Renal cortical epithelial cell (primary cell): Measurements from ENCODE around the gene AXIN2. TPM values are rescaled to one million over a fixed set of nuclear protein-coding genes. Genes with fewer than 3 reads are reported as not detected.
A peak's percentile ranks its signal among the peaks of the same experiment; 100 is the strongest.

Experiments used
- DNase-seq: peaks from one replicate; pipeline ENCODE4 v3.0.0-alpha.2; 2011; ENCODE audit warnings: low read depth
- total RNA-seq: library from RNA; depleted of rRNA; stranded (reverse); fragments of >200 nt; gene quantifications from 2 replicates; pipeline ENCODE4 v1.2.3, GENCODE V29; 2014

AXIN2 gene
- 1.9 and 7.9 TPM in 2 replicates for total RNA-seq

DNA sequence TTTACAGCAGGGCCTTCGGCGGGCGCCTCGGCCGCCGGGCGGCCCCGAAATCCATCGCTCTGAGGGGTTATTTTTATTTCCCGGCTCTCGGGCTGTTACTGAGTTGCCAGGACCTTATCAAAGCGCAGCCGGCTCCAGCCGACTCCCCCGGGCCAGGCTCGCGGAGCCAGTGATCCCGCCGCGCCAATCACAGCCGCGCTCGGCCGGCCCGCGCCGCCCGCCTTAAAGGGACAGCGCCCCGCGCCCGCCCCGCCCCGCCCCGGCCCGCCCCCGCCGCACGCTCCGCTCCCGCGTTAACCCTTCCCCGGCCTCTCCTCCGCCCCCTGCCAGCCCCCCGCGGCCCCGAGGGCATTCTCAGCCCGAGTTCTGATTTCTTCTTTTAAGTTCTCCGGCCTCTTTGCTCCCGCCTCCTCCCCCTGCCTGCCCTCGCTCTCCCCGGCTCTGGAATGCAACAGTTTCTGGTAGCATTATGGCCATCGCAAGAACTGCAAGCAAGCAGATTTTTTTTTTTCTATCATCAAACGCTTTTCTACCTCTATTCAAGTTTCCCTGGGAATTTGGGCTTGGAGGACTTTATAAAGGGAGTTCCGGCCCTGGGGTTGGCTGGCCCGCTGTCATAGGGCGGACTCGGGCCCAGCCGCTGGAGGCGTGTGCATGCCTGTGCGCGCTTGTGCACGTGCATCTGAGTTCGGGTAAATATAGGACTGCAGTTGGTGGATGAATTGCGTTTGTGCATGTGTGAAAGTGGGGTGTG is at the start of gene AXIN2:
AXIN2 (minus strand) TSS at position 197 of the 754 bp plus-strand sequence. CDS start 3,028 bp downstream, outside the sequence.
- DNase-seq, result peak; percentile 69

DNA sequence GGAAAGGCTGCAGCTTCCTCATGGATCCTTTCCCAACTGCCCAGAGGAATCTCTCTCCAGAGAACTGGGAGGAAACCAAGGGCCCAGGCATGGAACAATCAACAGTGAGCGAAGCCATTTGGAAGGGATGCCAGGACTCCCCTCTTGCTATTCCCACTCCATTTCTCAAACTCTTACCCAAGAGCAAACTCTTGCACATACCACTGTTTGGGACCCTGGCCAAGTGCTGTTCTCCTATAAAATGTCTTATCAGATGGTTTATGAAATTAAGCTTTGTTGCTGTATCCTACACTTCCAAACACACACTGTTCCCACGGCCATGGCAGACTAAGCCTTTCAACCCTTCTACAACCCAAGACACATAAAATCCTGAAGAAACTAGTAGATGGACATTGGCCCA is 48.3 kb upstream of the AXIN2 start:
- no peak for DNase-seq

DNA sequence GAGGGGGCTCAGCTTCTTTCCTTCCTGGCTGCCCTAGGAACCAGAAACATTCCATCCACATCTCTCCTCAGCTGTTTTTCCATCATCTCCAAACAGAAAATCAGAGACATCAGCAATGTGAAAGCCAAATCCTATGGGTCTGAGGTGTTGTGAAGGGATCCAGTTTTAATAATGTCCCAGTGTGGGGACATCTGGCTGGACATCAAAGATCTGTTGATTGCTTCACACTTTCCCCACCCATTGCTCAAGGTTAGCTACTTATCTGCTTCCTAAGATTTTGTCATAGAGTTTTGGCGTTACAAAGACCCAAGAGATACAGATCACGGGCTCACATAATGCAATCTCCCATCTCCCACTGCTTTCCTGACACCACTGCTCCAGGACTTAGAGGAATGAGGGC is 47.8 kb upstream of the AXIN2 start:
- DNase-seq, result no peak

- peak; percentile 9 for DNase-seq
Measured at GRCh38 chr17:65604070-65604469, 42.6 kb upstream of the AXIN2 start.

DNA sequence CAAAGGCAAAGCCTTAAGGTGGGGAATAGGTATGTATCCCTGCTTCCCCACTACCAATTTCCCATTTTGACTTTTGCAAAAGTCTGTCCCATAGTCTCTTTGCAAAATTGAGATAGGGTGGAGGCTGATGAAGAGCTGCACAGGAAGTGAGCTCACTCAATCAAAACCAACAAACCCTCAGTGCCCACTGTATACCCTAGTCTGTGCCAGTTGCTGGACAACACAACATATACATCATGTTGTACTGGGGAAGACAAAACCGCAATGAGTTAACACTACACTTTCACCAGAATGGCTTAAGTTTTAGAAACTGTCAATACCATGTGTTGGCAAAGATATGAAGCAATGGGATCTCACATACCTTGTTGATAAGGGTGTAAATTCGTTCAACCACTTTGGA is 40.4 kb upstream of the AXIN2 start:
- DNase-seq, result no peak

DNA sequence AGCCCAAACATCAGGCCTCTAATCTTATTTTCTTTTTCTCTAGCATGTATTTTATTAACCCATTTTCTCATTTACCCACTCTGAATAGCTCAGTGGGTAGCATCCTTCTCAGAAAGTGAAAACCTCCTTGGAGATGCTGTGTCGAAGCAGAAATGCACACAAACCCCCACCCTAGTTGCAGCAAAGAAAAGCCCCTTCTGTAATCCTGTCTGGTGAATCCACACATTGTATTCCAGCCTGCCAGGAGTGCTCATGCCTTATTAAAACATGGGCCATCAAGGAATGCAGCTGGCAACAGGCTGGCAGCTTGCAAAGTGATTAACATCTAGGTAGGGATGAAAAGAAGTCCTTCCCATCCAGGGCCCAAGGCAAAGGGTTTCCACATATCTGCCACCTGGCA is 39.7 kb upstream of the AXIN2 start:
- DNase-seq, result no peak

- no peak for DNase-seq
Measured at GRCh38 chr17:65600518-65600917, 39.1 kb upstream of the AXIN2 start.

GRCh38 chr17:65599650-65600049 is 38.2 kb upstream of the AXIN2 start:
- no peak for DNase-seq

- no peak for DNase-seq
Measured at GRCh38 chr17:65598746-65599145, 37.3 kb upstream of the AXIN2 start.

DNA sequence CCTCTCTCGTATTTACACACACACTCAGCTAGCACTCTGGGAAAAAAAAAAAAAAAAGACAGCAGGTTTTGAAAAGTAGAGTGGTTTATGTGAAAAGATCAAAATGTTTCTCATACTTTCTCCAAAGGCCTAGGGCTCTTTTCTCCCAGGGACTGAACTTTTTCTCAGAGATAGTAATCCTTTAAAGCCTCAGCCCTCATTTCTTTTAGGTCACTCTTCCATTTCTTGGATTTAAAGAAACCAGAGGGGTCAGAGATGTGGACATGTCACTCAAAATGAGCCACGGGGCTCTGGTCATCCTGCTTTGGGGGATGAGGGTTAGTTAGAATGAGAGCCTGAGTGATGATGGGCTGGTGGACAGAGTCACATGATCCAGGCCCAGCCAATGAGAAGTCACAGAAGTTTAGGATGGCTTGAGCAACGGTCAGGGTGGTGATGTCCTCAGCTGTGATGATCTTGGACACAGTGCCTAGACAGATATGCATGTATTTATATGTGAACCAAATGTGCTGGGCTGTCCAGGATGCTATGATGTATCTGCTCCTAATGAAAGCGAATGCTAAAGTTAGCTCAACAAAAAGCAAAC is 33.7 kb upstream of the AXIN2 start:
- DNase-seq, result no peak

GRCh38 chr17:65593855-65594845 is 32.7 kb upstream of the AXIN2 start:
- DNase-seq, result no peak

DNA sequence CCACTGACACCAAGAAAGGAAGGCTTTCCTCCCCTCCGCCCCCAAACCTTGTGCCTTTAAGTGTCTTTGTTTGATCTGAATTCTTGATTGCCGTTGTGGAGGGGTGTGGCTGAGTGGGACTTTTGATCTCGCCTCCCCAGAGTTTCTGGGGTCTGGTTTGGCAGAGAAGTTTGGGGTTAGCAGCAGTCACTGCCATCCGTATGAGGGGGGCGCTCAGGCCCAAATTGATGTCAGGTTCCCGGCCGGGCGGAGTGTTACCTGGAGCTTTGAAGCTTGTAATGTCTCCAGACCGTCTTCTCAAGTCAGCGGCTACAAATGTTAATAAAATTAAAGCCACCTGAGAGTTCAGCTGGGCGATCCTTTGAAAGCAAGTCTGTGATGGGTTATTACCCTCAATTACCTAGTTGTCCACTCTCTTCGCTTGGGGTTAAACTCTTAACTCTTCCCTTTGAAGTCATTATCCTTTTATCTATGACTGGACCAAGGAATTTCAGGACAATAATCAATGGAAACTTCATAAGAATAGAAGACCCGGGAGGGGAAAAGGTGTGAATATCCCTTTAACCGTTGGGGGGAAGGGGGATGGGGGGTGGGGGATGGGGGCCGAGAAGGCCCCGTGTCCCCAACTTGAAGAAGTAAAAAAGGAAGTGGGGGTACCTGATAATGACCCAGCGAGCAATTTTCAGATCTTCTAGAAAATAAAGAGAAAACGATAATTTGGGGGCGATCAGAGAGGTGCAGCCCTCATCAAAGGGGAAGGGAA is 31.8 kb upstream of the AXIN2 start:
- DNase-seq, result no peak

DNA sequence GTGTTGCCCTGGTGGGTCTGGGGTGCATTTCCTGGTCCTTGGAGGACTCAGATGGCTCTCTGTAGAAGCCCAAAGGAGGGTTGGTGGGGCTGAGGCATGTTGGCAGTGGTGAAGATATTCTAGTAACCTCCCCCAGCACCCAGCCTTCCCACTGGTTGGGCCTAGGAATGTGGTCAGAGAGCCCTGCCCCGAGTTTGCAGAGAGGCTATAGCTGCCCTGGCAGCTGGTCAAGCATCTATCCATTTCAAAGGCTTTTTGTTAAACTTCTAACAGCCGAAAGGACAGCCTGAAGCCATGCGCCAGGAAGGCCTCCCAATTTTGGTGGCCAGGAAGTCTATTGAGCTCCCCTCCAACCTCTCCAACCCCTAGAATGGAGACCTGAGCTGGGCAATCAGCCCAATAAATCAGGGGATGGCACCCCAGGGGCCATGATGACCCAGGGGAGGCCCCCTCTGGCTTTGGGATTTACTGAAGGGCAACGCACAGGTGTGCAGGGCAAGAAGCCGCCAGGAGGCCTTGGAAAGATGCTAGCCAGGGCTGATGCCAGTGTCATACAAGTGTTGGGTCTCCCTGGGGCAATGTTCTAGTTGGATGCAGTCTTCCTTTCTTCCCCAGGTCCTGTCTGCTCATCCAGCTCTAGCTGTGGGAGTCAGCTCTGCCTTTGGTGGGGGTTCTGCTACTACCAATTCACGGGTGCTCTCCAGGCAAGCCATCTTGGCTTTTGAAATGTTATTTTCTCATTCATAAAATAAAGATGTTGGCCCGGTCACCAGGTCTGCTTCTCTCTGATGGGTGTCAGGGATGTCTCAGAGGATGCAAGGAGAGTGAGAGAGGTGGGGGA is 30.9 kb upstream of the AXIN2 start:
- no peak for DNase-seq

DNA sequence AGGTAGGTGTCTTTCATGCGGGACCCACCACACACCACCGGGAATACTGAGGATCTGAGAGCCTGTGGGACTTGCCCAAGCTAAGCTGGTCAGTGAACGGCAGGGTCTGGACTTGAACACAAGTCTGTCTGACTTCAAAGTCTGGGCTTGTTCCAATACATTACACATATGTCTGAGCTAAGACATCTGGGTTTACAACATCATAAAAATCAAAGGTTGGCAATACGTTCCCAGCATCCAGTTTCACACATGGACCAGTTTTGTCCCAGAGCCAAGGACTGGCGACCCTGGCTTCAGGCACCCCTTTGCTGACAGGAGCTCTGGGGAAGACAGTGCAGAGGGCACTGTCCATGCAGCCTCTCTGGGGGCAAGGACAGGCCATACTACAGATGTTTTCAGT is 27.9 kb upstream of the AXIN2 start:
- no peak for DNase-seq

DNA sequence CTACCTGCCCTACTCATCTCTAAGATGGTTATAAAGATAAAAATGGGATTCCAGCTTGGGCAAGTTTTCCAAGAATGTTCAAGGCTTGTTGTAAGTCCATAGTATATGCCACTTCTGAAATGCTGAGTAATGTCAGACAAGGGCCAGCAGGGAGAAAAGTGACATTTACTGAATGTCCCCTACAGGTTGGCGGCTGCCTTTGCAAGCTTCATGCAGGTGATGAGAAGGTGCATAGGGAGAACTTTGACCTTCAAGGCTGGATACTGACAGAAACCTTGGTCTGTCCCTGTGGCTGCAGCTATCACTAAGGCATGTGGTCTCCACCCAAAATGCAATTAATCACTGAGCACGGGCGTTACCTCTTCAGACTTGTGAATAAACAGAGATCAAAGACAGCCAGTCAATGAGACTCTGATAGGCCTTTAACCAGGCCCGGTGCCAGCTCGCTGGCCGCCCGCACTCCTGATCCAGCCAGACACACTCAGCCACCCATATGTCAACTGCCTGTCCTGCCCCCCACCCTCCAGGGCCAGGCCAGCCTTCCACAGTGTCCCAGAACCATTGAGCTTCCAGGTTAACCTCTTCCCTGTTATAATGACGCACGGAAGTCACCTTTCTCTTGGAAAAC is 26.8 kb upstream of the AXIN2 start:
- DNase-seq, result no peak

DNA sequence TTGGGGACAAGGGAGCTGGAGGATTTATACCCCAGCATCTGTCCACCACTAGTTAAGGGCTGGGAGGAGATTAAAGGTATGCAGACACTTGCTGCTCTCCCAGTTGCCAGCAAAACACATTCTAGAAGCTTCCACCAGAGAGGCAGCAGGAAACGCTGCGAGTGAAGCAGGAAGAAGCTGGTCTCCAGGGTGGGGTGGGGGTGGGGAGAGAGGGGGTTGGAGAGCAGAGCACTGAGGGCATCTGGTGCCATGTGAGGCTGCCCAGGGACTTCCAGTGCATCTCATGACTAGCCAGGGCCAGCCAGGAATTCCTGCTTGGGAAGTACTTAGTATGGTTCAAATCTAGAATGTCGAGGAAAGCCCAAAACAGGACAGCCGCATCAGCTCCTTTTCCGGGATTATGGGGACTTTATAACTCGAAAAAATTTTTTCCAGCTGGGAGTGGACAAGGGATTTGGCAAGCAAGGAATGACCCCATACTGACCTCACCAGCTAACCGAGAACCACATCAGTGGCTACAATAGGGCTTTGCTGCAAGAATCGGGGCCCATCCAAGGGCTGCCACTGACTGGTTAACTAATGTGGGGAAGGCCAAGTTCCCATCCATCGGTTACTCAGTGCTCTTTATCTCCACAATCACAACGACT is 26.2 kb upstream of the AXIN2 start:
- DNase-seq, result no peak

DNA sequence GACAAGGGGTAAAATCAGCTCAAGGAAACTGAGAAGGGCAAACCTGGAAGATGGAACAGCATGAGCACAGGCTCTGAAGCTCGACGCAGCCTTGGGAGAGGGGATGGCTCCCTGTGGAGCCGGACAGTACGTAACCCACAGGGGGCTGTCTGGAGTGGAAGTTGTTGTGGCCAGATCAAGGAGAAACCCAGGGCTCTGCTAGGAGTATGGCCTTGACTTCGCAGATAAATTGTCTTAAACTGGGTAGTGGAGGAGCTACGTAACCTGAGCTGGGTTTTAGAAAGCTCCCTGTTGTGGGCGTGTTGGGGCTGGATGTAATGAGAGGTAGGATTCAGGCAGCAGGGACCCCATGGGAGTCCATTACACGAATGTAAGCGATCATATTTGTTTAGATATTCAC is 25.5 kb upstream of the AXIN2 start:
- DNase-seq, result no peak

DNA sequence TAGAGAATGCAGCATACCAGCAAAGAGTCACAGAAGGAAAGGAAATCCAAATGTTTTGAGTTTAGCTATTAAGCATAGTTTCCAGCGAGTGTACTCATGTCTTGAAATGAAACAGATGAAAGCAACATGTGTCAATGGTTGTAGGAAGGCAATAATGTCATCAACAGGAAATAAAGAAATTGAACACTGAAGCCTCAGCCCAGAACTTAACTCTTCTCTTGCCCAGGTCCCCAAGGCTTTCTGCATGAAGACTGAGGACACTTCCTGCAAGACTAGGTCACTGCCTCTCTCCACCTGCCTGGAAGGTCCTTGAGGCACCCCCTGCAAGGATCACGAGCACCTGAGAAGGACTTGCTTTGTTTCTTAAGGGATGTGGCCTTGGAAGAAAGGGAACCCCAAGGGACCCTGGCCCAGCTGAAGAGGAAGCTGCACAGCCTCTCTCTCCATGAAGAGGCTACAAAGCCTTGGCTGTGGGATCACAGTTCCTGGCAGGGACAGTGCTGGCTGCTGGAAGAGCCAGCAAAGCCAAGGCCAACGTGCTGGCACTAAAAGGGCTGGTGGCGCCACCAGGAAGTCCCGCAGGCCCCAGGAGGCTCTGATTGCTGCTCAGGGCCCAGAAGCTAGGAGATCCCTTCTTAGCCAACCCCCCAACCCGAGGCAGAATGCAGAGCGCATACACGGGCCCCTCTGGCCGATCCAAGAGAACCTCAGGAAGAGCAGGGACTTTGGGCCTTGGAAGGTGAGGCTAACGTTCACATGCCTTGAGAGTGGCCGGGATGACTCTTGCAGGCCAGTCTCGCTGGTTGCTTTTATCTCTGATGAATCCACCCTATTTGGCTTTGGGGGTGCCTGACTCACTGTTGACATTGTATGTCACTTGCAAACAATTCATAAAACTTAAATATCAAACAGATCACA is 23.4 kb upstream of the AXIN2 start:
- no peak for DNase-seq
